SU-DHL-6 (cell line): Measurements from ENCODE around the gene ESM1.

Experiments
- CTCF ChIP-seq: fragments of 200-600 bp; sonication (generic); IDR thresholded peaks from one replicate; pipeline ENCODE4 v1.5.1; 2017; ENCODE audit warnings: antibody characterized with exemption, mild to moderate bottlenecking, low read length, moderate library complexity; ENCODE audit not compliant: insufficient read depth, poor library complexity, severe bottlenecking
- EZH2phosphoT487 ChIP-seq: fragments of 200-600 bp; sonication (generic), shearing (Covaris generic); conservative IDR thresholded peaks from 2 replicates; pipeline ENCODE4 v1.6.1; 2018; ENCODE audit warnings: mild to moderate bottlenecking, antibody characterized with exemption, low read length, moderate library complexity, mixed read lengths

GRCh38 chr5:54959673-54960418 lies 25.5 kb downstream of the ESM1 start:
- TF ChIP-seq CTCF (peak; percentile 27), EZH2phosphoT487 (no peak)
